C4-2B (cell line): Measurements from ENCODE around the gene STAB1.

ENCODE experiments used
- CTCF ChIP-seq: fragments of 450-650 bp; conservative IDR thresholded peaks from 2 replicates; pipeline ENCODE4 v1.5.1; 2017; ENCODE audit warnings: mild to moderate bottlenecking
- ZFX ChIP-seq: fragments of 450-650 bp; IDR thresholded peaks from 2 replicates; pipeline ENCODE4 v1.6.1; 2017

- TF ChIP-seq CTCF (no peak), ZFX (no peak)
Observed at GRCh38 chr3:52537726-52538421, 42.7 kb downstream of the STAB1 start.
